ENCODE results near the gene RTF1. TPM values are rescaled to one million over a fixed set of nuclear protein-coding genes. Genes with fewer than 3 reads are reported as not detected.
"Not testable (repeated sequence)": the region's sequence is repeated elsewhere in the genome, so short reads cannot be mapped to it uniquely, and the experiment has no call there.

Gene RTF1
- total RNA-seq, 1 donor from 2014 or later = 27.9 TPM

DNA sequence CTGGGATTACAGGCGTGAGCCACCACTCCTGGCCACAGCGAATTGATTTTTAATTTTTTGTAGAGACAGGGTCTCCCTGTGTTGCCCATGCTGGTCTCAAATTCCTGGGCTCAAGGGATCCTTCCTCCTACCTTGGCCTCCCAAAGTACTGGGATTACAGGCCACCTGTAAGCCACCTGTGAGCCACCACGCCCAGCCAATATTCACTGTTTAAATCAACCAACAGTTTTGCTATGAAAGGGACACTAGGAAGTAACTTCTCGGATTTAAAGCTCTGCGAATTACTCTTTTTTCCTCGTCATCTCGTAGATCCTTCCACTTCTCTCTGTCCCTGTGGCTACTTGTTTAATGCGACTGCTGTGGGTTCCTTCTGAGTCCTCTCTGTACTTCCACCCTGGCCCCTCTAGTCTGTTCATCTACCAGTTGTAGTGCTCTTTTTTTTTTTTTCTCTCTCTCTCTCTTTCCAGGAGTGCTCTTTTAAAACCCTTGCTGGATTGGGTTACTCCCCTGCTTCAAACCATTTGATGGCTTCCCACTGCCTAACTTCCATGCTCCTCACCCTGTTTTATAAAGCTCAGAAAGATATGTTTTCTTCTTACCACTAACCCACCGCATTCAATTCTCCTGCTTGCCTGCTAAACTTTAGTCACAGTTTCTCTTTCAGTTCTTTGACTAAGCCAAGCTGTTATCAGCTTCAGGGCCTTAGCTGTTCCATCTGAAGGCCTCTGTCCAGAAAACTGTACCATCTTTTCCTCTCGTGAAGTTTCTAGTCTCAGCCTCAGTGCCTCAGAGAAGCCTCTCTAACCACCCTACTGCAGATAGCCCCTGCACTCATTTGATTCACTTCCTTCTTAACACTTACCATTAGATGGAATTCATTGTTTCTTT lies 12.4 kb downstream of the RTF1 start:
- H3K4me3 ChIP-seq (ENCODE audit: low read depth, low read length) = no peak overlapping the region
- no peaks in the 10 kb centered on the region for H3K36me3 ChIP-seq (ENCODE audit: control insufficient read depth, insufficient read depth, low read length)
- no peaks in the 10 kb centered on the region for H3K27me3 ChIP-seq (ENCODE audit: control insufficient read depth, insufficient read depth, low read length)
- no peak for DNase-seq (ENCODE audit: low read depth)
- TF ChIP-seq, protein P1, sequence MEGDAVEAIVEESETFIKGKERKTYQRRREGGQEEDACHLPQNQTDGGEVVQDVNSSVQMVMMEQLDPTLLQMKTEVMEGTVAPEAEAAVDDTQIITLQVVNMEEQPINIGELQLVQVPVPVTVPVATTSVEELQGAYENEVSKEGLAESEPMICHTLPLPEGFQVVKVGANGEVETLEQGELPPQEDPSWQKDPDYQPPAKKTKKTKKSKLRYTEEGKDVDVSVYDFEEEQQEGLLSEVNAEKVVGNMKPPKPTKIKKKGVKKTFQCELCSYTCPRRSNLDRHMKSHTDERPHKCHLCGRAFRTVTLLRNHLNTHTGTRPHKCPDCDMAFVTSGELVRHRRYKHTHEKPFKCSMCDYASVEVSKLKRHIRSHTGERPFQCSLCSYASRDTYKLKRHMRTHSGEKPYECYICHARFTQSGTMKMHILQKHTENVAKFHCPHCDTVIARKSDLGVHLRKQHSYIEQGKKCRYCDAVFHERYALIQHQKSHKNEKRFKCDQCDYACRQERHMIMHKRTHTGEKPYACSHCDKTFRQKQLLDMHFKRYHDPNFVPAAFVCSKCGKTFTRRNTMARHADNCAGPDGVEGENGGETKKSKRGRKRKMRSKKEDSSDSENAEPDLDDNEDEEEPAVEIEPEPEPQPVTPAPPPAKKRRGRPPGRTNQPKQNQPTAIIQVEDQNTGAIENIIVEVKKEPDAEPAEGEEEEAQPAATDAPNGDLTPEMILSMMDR (IDR thresholded peaks at IDR 0.05; ENCODE audit: insufficient read depth, low read length, poor library complexity, severe bottlenecking) = no peak

DNA sequence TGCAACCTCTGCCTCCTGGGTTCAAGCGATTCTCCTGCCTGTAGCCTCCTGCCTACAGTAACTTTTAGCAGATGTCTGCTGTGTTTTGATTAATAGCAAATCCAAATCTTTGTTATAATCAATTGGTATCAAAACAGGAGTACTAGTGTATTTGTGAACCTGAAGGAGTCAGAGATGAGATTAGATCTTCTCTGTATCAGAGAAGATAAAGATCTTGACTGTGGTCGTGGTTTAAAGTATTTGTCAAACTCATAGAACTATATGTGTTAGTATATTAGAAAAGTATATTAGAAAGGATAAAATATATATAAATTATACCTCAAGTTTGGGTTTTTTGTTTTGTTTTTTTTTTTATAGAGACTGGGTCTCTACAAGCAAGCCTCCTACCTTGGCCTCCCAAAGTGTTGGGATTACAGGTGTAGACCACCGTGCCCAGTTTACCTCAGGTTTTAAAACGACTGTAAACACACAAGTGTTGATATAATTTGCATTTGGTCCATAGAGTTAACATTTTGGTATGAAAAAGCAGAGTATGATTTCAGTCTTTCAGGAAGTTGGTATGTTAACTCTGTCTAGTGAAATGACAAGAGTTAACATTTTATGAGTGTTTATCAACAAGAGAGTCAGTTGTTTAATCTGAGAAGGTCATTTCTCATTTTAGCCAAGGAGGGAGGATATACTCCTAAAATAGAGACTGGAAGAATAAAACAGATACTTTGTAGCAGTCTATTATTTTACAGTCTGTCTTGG lies 18.3 kb downstream of the RTF1 start:
- TF ChIP-seq, protein P1 (IDR thresholded peaks at IDR 0.05; ENCODE audit: insufficient read depth, low read length, poor library complexity, severe bottlenecking) = no peak
- Histone ChIP-seq H3K27me3 (ENCODE audit: control insufficient read depth, insufficient read depth, low read length) (no peaks in the 10 kb centered on the region), H3K4me3 (ENCODE audit: low read depth, low read length) (no peak overlapping the region), H3K36me3 (ENCODE audit: control insufficient read depth, insufficient read depth, low read length) (no peaks in the 10 kb centered on the region)
- no peak for DNase-seq (ENCODE audit: low read depth)

DNA sequence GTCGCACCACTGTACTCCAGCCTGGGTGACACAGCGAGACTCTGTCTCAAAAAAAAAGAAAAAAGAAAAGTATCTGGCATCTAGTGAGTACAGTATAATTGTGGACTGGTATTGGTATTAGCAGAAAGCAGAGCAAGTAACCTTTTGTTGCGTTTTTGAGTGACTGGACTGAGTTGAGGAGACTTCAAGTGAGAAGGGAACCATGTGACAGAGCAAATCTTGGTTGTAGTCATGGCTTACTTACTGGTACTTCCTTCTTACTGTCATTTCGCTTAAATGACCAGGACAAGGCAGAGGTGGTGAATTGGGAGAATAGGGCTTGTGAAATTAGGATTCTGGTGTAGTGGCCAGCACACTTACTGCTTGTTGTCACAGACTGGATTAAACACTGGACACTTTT lies 20.6 kb downstream of the RTF1 start:
- no peaks in the 10 kb centered on the region for H3K27me3 ChIP-seq (ENCODE audit: control insufficient read depth, insufficient read depth, low read length)
- TF ChIP-seq, protein P1 (IDR thresholded peaks at IDR 0.05; ENCODE audit: insufficient read depth, low read length, poor library complexity, severe bottlenecking) = no peak
- H3K36me3 ChIP-seq (ENCODE audit: control insufficient read depth, insufficient read depth, low read length) = no peaks in the 10 kb centered on the region
- no peak overlapping the region for H3K4me3 ChIP-seq (ENCODE audit: low read depth, low read length)
- DNase-seq (ENCODE audit: low read depth) = no peak

DNA sequence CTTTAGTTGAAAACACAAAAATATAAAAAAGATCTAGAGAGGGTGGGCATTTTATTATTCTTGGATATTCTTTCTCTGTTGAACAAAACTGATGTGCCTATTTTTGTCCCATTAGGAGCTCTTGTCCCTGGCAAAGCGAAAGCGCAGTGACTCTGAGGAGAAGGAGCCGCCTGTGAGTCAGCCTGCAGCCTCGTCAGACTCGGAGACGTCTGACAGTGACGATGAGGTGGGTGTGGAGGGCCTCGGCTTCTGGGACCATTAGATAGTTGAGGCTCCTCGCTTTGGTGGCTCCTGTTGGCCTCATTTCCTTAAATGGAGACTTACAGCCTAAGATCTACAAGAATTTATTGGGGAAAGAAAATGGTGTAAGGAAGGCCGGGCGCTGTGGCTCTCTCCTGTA lies 21.3 kb downstream of the RTF1 start:
- no peaks in the 10 kb centered on the region for H3K36me3 ChIP-seq (ENCODE audit: control insufficient read depth, insufficient read depth, low read length)
- H3K4me3 ChIP-seq (ENCODE audit: low read depth, low read length) = no peak overlapping the region
- DNase-seq (ENCODE audit: low read depth) = no peak
- TF ChIP-seq, protein P1 (IDR thresholded peaks at IDR 0.05; ENCODE audit: insufficient read depth, low read length, poor library complexity, severe bottlenecking) = no peak
- no peaks in the 10 kb centered on the region for H3K27me3 ChIP-seq (ENCODE audit: control insufficient read depth, insufficient read depth, low read length)

DNA sequence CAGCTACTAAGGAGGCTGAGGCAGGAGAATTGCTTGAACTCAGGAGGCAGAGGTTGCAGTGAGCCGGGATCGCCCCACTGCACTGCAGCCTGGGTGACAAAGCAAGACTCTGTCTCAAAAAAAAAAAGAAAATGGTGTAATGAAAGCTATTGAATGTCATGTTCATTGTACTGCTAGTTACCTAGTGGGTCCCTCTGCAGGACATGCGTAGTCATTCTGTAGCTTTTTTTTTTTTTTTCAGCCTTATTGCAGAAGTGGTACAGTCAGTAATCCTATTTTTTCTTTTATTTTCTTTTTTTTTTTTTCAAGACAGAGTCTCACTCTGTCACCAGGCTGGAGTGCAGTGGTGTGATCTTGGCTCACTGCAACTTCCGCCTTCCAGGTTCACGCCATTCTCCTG lies 21.9 kb downstream of the RTF1 start:
- H3K27me3 ChIP-seq (ENCODE audit: control insufficient read depth, insufficient read depth, low read length); DNase-seq (ENCODE audit: low read depth); H3K36me3 ChIP-seq (ENCODE audit: control insufficient read depth, insufficient read depth, low read length); H3K4me3 ChIP-seq (ENCODE audit: low read depth, low read length): not testable (repeated sequence)

DNA sequence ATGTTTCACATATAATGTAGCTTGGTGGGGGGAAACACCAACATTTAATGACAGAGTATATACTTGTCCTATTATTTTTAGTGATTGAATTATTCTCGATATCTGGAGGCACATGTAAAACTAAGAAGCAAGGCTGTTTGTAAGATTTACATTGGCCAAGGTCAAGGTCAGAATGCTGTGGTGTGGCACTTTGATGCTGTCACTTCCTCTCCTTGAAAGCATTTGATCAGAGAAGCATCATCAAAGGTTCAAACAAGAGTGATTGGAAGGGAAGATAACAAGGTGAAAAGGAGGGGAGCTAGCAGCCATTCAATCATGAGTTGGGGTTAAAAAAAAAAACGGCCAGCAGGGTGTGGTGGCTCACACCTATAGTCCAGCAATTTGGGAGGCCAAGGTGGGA lies 26.4 kb downstream of the RTF1 start:
- H3K27me3 ChIP-seq (ENCODE audit: control insufficient read depth, insufficient read depth, low read length) = no peaks in the 10 kb centered on the region
- no peak overlapping the region for H3K4me3 ChIP-seq (ENCODE audit: low read depth, low read length)
- H3K36me3 ChIP-seq (ENCODE audit: control insufficient read depth, insufficient read depth, low read length) = no peaks in the 10 kb centered on the region
- TF ChIP-seq, protein P1 (IDR thresholded peaks at IDR 0.05; ENCODE audit: insufficient read depth, low read length, poor library complexity, severe bottlenecking) = no peak
- no peak for DNase-seq (ENCODE audit: low read depth)
